HL-60 (cell line): ENCODE measurements around the gene CBARP.
"Not testable (repeated sequence)": the region's sequence is repeated elsewhere in the genome, so short reads cannot be mapped to it uniquely, and the experiment has no call there.

Experiments
- DNase-seq, 2 experiments: peaks; one replicate each; pipeline ENCODE4 v3.0.0-alpha.2; 2010 to 2020; ENCODE audit warnings: low read depth in 1 of 2, low spot score in 1 of 2
- H3K27ac ChIP-seq: fragments of 250-450 bp; sonication (Bioruptor Pico); replicated peaks from 2 replicates; pipeline ENCODE4 v1.5.1; 2020; ENCODE audit warnings: mild to moderate bottlenecking, moderate library complexity
- H3K27me3 ChIP-seq: fragments of 250-450 bp; sonication (Bioruptor Pico); 2 replicates; pipeline ENCODE4 v1.5.1; 2021; ENCODE audit warnings: mild to moderate bottlenecking, moderate library complexity; ENCODE audit not compliant: insufficient read depth, poor library complexity, severe bottlenecking
- H3K4me3 ChIP-seq: replicated peaks from 2 replicates; pipeline ENCODE4 v1.5.1; 2011; ENCODE audit warnings: mild to moderate bottlenecking, control low read depth, low read length; ENCODE audit not compliant: insufficient read depth
- CTCF ChIP-seq: IDR thresholded peaks from one replicate; pipeline ENCODE4 v1.5.1; 2011; ENCODE audit warnings: low read length, control low read depth, inconsistent platforms; ENCODE audit not compliant: insufficient read depth
- GABPA ChIP-seq: IDR thresholded peaks from 2 replicates; pipeline ENCODE4 v1.6.1; 2012; ENCODE audit warnings: low read depth
- POLR2AphosphoS5 ChIP-seq: IDR thresholded peaks from 2 replicates; pipeline ENCODE4 v1.6.1; 2012; ENCODE audit warnings: low read depth
- REST ChIP-seq: IDR thresholded peaks from 2 replicates; pipeline ENCODE4 v1.6.1; 2012; ENCODE audit warnings: low read depth; ENCODE audit not compliant: insufficient replicate concordance
- SPI1 ChIP-seq: IDR thresholded peaks from 2 replicates; pipeline ENCODE4 v1.6.1; 2012; ENCODE audit warnings: low read depth, mild to moderate bottlenecking, borderline replicate concordance

The CBARP gene

GRCh38 chr19:1247748-1248138 is 9.9 kb upstream of the CBARP start:
- Histone ChIP-seq H3K27ac (peak overlapping the region; percentile 84), H3K4me3 (peak overlapping the region; percentile 61), H3K27me3 (no peaks in the 10 kb centered on the region)
- no peak for TF ChIP-seq SPI1
- TF ChIP-seq REST = no peak
- no peak for TF ChIP-seq GABPA
- no peak for TF ChIP-seq POLR2AphosphoS5
- no peak for TF ChIP-seq CTCF
- DNase-seq = no peak

- H3K27me3 ChIP-seq, H3K4me3 ChIP-seq, H3K27ac ChIP-seq, DNase-seq: not testable (repeated sequence)
- TF ChIP-seq POLR2AphosphoS5 = peak; percentile 9; the same call in 1 of the 2 replicates
These were observed 8.7 kb upstream of the CBARP start for GRCh38 chr19:1246265-1247087.

- H3K27ac ChIP-seq = no peak overlapping the region
- peak; percentile 45 for TF ChIP-seq POLR2AphosphoS5
- TF ChIP-seq CTCF = no peak
These were observed 7.9 kb upstream of the CBARP start for GRCh38 chr19:1245494-1246264.

GRCh38 chr19:1244693-1245451 is 7.1 kb upstream of the CBARP start:
- Histone ChIP-seq H3K4me3 (peak overlapping the region; percentile 20), H3K27ac (peak overlapping the region; percentile 35), H3K27me3 (no peaks in the 10 kb centered on the region)
- TF ChIP-seq CTCF = no peak
- no peak for DNase-seq

More at GRCh38 chr19:1245494-1246264, 7.9 kb upstream of the CBARP start:
- Histone ChIP-seq H3K4me3 (no peak overlapping the region), H3K27me3 (no peaks in the 10 kb centered on the region)
- no peak for DNase-seq
